Measurements from ENCODE around the gene FBRS. TPM values are rescaled to one million over a fixed set of nuclear protein-coding genes. Genes with fewer than 3 reads are reported as not detected.

The FBRS gene
- total RNA-seq, 1 donor from 2014 or later = 66.7 TPM

- Mint-ChIP-seq H3K9me3 (ENCODE audit: unreplicated experiment) (peaks cover 19% of the 10 kb centered on the region), H3K4me3 (ENCODE audit: unreplicated experiment) (peak overlapping the region; percentile 25), H3K27ac (ENCODE audit: unreplicated experiment) (no peak overlapping the region), H3K36me3 (ENCODE audit: unreplicated experiment) (peaks cover 4% of the 10 kb centered on the region), H3K27me3 (ENCODE audit: unreplicated experiment) (peaks cover 17% of the 10 kb centered on the region), H3K4me1 (ENCODE audit: low read depth, unreplicated experiment) (peaks cover 18% of the 10 kb centered on the region)
- no peak for DNase-seq
- no peak for TF ChIP-seq CTCF (IDR thresholded peaks at IDR 0.05; ENCODE audit: partially characterized antibody, unreplicated experiment)
Observed at GRCh38 chr16:30656388-30656787, 1.8 kb upstream of the FBRS start.

GRCh38 chr16:30656974-30657865 is 1.0 kb upstream of the FBRS start:
- peaks cover 4% of the 10 kb centered on the region for H3K36me3 Mint-ChIP-seq (ENCODE audit: unreplicated experiment)
- no peak for TF ChIP-seq CTCF (IDR thresholded peaks at IDR 0.05; ENCODE audit: partially characterized antibody, unreplicated experiment)
- H3K4me1 Mint-ChIP-seq (ENCODE audit: low read depth, unreplicated experiment) = peaks cover 14% of the 10 kb centered on the region
- peaks cover 17% of the 10 kb centered on the region for H3K27me3 Mint-ChIP-seq (ENCODE audit: unreplicated experiment)
- peak overlapping the region; percentile 90 for H3K27ac Mint-ChIP-seq (ENCODE audit: unreplicated experiment)
- peaks cover 16% of the 10 kb centered on the region for H3K9me3 Mint-ChIP-seq (ENCODE audit: unreplicated experiment)
- no peak for DNase-seq
- peak overlapping the region; percentile 87 for H3K4me3 Mint-ChIP-seq (ENCODE audit: unreplicated experiment)

GRCh38 chr16:30658731-30659506 is 688 bp downstream of the FBRS start:
- DNase-seq = peak; percentile 81
- H3K4me1 Mint-ChIP-seq (ENCODE audit: low read depth, unreplicated experiment) = peaks cover 16% of the 10 kb centered on the region
- peak overlapping the region; percentile 99 for H3K27ac Mint-ChIP-seq (ENCODE audit: unreplicated experiment)
- peak overlapping the region; percentile 99 for H3K4me3 Mint-ChIP-seq (ENCODE audit: unreplicated experiment)
- H3K36me3 Mint-ChIP-seq (ENCODE audit: unreplicated experiment) = peaks cover 11% of the 10 kb centered on the region
- peaks cover 18% of the 10 kb centered on the region for H3K9me3 Mint-ChIP-seq (ENCODE audit: unreplicated experiment)
- TF ChIP-seq CTCF (IDR thresholded peaks at IDR 0.05; ENCODE audit: partially characterized antibody, unreplicated experiment) = no peak
- H3K27me3 Mint-ChIP-seq (ENCODE audit: unreplicated experiment) = peaks cover 15% of the 10 kb centered on the region

- Mint-ChIP-seq H3K4me3 (ENCODE audit: unreplicated experiment) (peak overlapping the region; percentile 76), H3K27me3 (ENCODE audit: unreplicated experiment) (peaks cover 15% of the 10 kb centered on the region), H3K27ac (ENCODE audit: unreplicated experiment) (no peak overlapping the region), H3K36me3 (ENCODE audit: unreplicated experiment) (peaks cover 11% of the 10 kb centered on the region), H3K4me1 (ENCODE audit: low read depth, unreplicated experiment) (peaks cover 16% of the 10 kb centered on the region), H3K9me3 (ENCODE audit: unreplicated experiment) (peaks cover 18% of the 10 kb centered on the region)
- DNase-seq = peak; percentile 31
- peak; percentile 23 for TF ChIP-seq CTCF (IDR thresholded peaks at IDR 0.05; ENCODE audit: partially characterized antibody, unreplicated experiment)
Observed at GRCh38 chr16:30659507-30660423, 1.5 kb downstream of the FBRS start.
